Right renal cortex interstitium (tissue), 3 donors: ENCODE measurements around the gene FAM20C. TPM values are rescaled to one million over a fixed set of nuclear protein-coding genes. Genes with fewer than 3 reads are reported as not detected.
"Not testable (repeated sequence)": the region's sequence is repeated elsewhere in the genome, so short reads cannot be mapped to it uniquely, and the experiment has no call there.

Experiments used
- DNase-seq, 3 donors: peaks; one replicate each; pipeline ENCODE4 v3.0.0-alpha.2; 2013; ENCODE audit warnings: low read depth in 3 of 3, low spot score in 2 of 3
- polyA plus RNA-seq, 3 donors: library from polyadenylated mRNA; unstranded; fragments of 120-200 nt; gene quantifications; one replicate each; pipeline ENCODE4 v1.2.1, GENCODE V29; 2013; ENCODE audit not compliant: insufficient read length in 3 of 3

FAM20C gene
- polyA plus RNA-seq, 3 donors: 53.8 to 75.4 (median 59.7) TPM

GRCh38 chr7:282621-283020, 90.2 kb downstream of the FAM20C start:
- DNase-seq: no peak

DNA sequence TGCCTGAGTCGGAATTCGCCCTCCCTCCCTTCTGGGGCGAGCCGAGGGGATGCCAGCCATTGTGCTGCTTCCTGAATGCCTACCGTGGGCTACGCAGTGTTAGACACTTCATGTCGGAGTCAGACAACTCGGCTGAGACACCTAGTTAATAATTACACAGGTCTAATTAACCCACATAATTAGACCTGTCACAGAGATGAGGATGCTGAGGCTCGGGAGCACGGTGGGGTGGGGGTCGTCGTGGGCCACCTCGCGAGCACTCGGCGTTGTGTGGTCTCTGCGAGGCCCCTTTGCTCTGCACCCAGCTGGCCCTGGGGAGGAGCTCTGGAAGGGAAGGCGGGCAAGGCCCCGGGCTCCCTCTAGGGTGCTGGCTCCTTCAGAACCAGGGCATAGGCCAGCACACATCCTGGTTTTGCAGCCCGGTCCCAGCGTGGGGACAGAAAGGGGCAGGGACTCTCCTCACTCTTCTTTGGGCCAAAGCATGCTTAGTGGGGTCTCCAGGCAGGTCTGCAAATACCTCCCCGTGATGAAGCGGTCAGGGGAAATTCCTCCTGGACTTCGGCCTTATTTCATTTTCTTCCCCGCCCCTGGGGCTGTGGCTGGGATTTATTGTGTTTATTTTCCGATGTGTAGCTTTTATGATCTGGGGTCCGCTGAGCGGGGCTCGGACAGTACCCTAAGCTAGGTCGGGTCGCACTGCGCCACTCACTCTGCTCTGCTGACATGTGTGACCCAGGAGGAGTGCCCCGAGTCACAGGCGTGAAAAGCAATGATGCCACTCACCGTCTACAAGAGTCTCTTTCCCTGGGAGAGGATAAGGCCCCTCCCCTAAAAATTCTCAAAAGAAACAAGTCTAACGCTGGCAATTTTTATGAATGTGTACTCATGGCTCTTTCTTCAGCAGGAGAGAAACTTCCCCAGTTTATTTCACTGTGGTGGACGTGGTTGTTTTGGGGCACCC, 92.7 kb downstream of the FAM20C start:
- no peak for DNase-seq

- DNase-seq: no peak
Measured at GRCh38 chr7:285731-286130, 93.4 kb downstream of the FAM20C start.

- no peak for DNase-seq
Measured at GRCh38 chr7:286266-286665, 93.9 kb downstream of the FAM20C start.

- no peak for DNase-seq
Measured at GRCh38 chr7:288671-289101, 96.3 kb downstream of the FAM20C start.

- no peak for DNase-seq
Measured at GRCh38 chr7:289209-289755, 96.9 kb downstream of the FAM20C start.

- DNase-seq: no peak
Measured at GRCh38 chr7:289756-290553, 97.6 kb downstream of the FAM20C start, which contains the start of gene FOXL3. Gene FOXL3 (plus strand): TSS chr7:290170. CDS start chr7:290170, 0 bp downstream.

DNA sequence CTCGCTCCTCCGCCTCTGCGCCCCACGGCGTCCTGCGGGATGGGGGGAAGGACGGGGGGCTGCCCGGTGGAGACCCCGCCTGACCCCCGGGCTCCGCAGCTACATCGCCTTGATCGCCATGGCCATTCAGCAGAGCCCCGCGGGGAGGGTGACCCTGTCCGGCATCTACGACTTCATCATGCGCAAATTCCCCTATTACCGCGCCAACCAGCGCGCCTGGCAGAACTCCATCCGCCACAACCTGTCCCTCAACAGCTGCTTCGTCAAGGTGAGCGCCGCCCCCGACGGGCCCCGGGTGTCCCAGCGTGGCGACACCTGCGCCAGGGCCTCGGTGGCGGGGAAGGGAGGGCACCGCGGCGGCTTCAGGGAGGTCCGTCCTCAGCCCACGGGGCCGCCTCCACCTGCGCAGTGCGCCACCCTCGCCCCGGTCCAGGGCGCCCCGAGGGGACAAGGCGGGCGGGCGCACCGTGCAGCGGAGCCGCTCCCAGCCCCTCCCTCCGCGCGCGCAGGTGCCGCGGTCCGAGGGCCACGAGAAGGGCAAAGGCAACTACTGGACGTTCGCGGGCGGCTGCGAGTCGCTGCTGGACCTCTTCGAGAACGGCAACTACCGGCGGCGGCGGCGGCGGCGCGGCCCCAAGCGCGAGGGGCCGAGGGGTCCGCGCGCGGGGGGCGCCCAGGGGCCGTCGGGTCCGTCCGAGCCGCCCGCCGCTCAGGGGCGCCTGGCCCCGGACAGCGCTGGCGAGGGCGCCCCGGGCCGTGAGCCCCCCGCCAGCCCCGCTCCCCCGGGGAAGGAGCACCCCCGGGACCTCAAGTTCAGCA, 98.4 kb downstream of the FAM20C start:
- DNase-seq: no peak

DNA sequence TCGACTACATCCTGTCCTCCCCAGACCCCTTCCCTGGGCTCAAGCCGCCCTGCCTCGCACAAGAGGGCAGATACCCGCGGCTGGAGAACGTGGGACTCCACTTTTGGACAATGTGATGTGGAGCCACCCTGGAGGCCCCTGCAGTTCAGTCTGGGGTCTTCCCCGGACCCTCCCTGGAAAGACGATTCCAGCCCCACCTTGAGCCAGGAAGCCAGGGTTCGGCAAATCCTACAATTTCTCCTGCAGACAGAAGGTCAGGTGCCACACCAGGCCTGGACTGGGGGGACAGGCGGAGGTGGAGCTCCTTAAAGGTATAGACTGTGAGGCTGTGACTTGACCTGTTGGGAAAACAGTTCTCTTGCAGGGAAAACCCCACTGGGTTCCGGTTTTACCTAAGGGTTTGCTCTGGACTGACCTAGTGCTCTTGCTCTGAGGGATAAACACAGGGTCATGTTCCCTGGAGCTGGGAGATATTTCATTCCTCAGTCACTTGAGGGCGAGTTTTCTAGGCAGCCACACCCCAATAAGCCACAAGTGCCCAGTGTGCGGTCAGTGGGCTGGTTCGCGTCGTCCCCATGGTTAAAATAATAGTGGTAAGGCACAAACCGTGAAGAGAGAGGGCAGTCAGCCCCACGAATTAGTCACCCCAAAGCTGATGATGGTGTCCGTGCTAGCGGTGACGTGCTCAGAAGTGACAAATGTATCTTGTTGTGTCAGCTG, 99.2 kb downstream of the FAM20C start:
- DNase-seq: no peak

DNA sequence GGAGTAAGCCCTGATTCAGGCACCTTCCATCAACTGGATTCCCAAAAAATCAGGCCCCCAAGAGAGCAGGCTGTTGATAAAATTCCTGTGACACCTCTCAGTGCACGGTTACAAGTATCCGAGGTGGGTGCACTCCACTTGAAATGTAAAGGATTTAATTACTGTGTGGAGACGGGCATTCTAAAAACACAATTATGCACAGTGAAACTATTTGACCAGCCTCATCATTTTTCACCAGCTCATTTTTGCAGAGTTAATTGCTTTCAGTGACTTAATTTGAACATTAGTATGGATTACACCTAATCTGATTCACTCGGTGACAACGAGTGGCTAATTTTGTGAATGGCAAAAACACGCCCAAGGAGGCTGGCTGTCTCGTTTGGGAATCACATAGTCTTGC, 99.9 kb downstream of the FAM20C start:
- no peak for DNase-seq

- DNase-seq: no peak
Measured at GRCh38 chr7:292826-293225, 100.5 kb downstream of the FAM20C start.

GRCh38 chr7:293681-294439, 101.5 kb downstream of the FAM20C start:
- no peak for DNase-seq

DNA sequence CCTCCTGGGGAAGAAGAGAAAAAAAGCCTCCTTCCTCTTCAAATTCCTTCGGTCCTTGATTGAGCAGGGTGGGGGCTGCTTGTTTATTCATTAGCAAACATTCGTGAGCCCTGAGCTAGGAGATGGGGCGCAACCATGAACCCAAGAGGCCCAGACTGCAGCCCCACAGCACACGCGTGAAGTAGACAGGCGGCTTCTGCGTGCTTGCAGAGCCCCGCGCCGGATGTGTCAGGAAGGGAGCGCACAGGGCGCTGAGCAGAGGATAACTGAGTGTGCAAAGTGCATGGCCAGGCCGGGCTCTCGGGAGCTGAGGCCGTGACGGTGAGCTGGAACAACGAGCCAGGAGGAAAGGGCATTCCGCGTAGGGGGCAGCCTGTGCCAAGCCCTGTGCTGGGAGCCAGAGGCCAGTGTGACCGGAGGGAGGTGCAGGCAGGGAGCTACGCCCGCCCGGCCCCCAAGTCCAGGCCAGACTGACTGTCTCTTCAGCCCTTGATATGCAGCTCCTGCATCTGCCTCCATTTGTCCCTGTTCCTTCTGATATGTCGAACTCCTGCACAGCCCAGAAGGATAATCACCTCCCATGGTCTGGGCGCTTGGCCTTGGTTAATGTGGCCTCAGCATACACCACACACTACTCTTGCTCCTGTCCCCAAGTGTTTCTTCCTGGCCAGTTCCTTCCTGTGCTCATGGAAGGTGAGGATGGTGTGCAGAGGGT, 102.2 kb downstream of the FAM20C start:
- no peak for DNase-seq

DNA sequence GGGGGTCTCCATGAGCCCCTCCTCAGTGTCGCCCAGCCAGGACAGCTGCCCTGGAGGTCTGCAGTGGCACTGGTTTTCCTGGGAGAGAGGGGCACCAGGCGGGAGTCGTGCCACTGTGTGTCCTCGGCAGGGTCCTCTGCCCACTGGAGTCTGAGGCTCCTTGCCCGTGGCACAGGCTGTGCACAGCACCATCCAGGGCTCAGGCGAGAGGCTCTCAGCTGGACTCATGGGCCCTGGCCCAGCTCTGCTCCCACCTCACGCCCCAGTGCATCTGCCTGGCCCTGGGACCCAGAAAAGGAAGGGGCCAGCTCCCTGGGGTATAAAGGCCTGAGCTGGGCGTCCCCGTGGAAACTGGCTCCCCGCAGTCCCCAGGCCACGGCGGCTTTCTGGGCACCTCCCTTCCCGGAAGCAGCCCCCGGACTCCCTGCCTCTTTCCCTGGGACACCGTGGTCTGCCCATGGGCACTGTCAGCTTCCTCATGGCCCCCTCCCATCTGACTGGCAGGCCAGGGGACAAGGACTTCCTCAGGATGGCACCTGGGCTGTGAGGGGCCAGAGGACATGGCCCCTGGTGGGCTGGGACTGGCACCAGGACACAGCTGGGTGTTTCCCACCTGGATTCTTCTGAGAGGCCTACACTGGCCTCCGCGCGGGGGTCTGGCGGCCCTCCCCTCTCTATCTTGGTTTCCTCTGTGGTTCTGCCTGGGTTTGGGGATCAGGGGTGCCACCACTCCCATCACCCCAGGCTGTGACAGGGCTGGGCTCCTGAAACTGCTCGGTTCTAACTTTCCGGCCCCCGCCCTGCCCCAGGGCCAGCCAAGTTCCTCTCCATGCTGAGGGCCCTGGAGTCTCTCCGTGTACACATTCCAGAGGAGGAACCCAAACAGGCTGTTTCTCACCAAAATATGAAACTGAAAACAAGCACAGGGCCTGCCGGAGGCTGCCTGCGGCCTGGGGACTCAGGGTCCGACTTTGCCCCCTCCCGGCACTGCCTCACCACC, 103.1 kb downstream of the FAM20C start:
- no peak for DNase-seq

- no peak for DNase-seq
Measured at GRCh38 chr7:296373-296945, 104.1 kb downstream of the FAM20C start.

DNA sequence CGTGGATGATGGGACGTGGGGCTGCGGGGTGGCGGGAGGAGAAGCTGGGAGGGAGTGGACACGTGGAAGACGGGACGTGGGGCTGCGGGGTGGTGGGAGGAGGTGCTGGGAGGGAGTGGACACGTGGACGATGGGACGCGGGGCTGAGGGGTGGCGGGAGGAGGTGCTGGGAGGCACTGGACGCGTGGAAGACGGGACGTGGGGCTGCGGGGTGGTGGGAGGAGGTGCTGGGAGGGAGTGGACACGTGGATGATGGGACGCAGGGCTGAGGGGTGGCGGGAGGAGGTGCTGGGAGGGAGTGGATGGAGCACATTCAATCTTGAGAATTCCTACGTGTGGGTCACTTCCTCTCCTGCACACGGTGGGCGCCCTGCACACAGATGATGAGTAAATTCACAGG, 104.8 kb downstream of the FAM20C start:
- not testable (repeated sequence) for DNase-seq
